ENCODE measurements around the gene RDH16. TPM values are rescaled to one million over a fixed set of nuclear protein-coding genes. Genes with fewer than 3 reads are reported as not detected.

RDH16 gene
- total and polyA plus RNA-seq, 7 donors = under 0.01 to 1.1 (median 0.27) TPM; not detected in 2

GRCh38 chr12:56930241-56930640 is 27.2 kb downstream of the RDH16 start:
- no peak for DNase-seq
- 73 to 86% methylated on average over 8 of the region's 8 CpGs for WGBS, 2 donors
- TF ChIP-seq EP300 (IDR thresholded peaks at IDR 0.05) (no peak), POLR2AphosphoS5 (IDR thresholded peaks at IDR 0.05) (no peak), POLR2A (IDR thresholded peaks at IDR 0.05) (no peak)
- TF ChIP-seq, protein P1, sequence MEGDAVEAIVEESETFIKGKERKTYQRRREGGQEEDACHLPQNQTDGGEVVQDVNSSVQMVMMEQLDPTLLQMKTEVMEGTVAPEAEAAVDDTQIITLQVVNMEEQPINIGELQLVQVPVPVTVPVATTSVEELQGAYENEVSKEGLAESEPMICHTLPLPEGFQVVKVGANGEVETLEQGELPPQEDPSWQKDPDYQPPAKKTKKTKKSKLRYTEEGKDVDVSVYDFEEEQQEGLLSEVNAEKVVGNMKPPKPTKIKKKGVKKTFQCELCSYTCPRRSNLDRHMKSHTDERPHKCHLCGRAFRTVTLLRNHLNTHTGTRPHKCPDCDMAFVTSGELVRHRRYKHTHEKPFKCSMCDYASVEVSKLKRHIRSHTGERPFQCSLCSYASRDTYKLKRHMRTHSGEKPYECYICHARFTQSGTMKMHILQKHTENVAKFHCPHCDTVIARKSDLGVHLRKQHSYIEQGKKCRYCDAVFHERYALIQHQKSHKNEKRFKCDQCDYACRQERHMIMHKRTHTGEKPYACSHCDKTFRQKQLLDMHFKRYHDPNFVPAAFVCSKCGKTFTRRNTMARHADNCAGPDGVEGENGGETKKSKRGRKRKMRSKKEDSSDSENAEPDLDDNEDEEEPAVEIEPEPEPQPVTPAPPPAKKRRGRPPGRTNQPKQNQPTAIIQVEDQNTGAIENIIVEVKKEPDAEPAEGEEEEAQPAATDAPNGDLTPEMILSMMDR (IDR thresholded peaks at IDR 0.05) = no peak
- no peak overlapping the region for H3K4me3 ChIP-seq
- no peaks in the 10 kb centered on the region for H3K27me3 ChIP-seq
- H3K4me1 ChIP-seq = peaks cover 0 to 4% (median 0%) of the 10 kb centered on the region in 4 donors
- intact Hi-C loops (cut with DNase I) = no loop called here
- H3K27ac ChIP-seq = no peak overlapping the region
- no peaks in the 10 kb centered on the region for H3K36me3 ChIP-seq
- H3K9me3 ChIP-seq = no peaks in the 10 kb centered on the region

- Histone ChIP-seq H3K27me3 (no peaks in the 10 kb centered on the region), H3K4me3 (no peak overlapping the region), H3K9me3 (no peaks in the 10 kb centered on the region), H3K27ac (no peak overlapping the region), H3K36me3 (no peaks in the 10 kb centered on the region), H3K4me1 (peaks cover 0 to 4% (median 0%) of the 10 kb centered on the region in 4 donors)
- DNase-seq = no peak
- TF ChIP-seq, protein P1 (IDR thresholded peaks at IDR 0.05) = no peak
- TF ChIP-seq EP300 (IDR thresholded peaks at IDR 0.05) (no peak), POLR2A (IDR thresholded peaks at IDR 0.05) (no peak), POLR2AphosphoS5 (IDR thresholded peaks at IDR 0.05) (no peak)
- intact Hi-C loops (cut with DNase I) = no loop called here
- 94 to 95% methylated on average over 4 of the region's 4 CpGs for WGBS, 2 donors
Observed at GRCh38 chr12:56929780-56930179, 27.6 kb downstream of the RDH16 start.

DNA sequence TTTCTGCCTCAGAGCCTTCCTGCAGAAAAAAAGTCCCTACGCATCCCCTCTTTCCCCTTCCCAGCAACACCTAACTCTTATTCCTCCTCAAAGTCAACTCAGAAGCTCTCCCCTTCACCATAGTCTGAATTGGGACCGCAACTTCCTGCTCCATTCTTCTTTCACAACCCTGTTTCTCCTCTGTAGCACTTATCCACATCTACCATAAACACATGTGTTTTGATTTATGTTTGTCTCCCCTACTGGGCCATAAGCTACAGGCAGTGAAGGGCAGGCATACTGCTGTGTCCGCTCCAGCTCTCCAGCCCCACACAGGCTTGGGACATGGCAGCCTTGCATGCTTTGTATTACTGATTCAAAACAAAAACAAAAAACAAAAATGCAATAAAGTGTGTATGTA is 29.1 kb downstream of the RDH16 start:
- Histone ChIP-seq H3K36me3 (no peaks in the 10 kb centered on the region), H3K27ac (no peak overlapping the region), H3K4me1 (peaks cover 0 to 4% (median 0%) of the 10 kb centered on the region in 4 donors), H3K9me3 (no peaks in the 10 kb centered on the region), H3K4me3 (no peak overlapping the region), H3K27me3 (no peaks in the 10 kb centered on the region)
- TF ChIP-seq EP300 (IDR thresholded peaks at IDR 0.05) = no peak
- TF ChIP-seq POLR2A (IDR thresholded peaks at IDR 0.05) = no peak
- TF ChIP-seq, protein P1 (IDR thresholded peaks at IDR 0.05) = no peak
- no peak for TF ChIP-seq POLR2AphosphoS5 (IDR thresholded peaks at IDR 0.05)
- intact Hi-C loops (cut with DNase I) = no loop called here
- WGBS, 2 donors = 66 to 84% methylated on average over 3 of the region's 3 CpGs
- no peak for DNase-seq

GRCh38 chr12:56927281-56927680 is 30.1 kb downstream of the RDH16 start:
- intact Hi-C loops (cut with DNase I) = no loop called here
- no peak overlapping the region for H3K27ac ChIP-seq
- no peak overlapping the region for H3K4me3 ChIP-seq
- 93 to 95% methylated on average over 4 of the region's 4 CpGs for whole genome bisulfite sequencing, 2 donors
- H3K27me3 ChIP-seq = no peaks in the 10 kb centered on the region
- peaks cover 0 to 4% (median 0%) of the 10 kb centered on the region in 4 donors for H3K4me1 ChIP-seq
- TF ChIP-seq POLR2AphosphoS5 (IDR thresholded peaks at IDR 0.05) (no peak), EP300 (IDR thresholded peaks at IDR 0.05) (no peak)
- H3K36me3 ChIP-seq = no peaks in the 10 kb centered on the region
- no peak for DNase-seq
- H3K9me3 ChIP-seq = no peaks in the 10 kb centered on the region

- WGBS, 2 donors = 69 to 76% methylated on average over 1 of the region's 1 CpG
- intact Hi-C loops (cut with DNase I) = no loop called here
- Histone ChIP-seq H3K36me3 (no peaks in the 10 kb centered on the region), H3K4me1 (no peaks in the 10 kb centered on the region), H3K27me3 (no peaks in the 10 kb centered on the region), H3K9me3 (no peaks in the 10 kb centered on the region), H3K4me3 (no peak overlapping the region), H3K27ac (no peak overlapping the region)
- TF ChIP-seq POLR2AphosphoS5 (IDR thresholded peaks at IDR 0.05) = no peak
- TF ChIP-seq, protein P1 (IDR thresholded peaks at IDR 0.05) = no peak
- no peak for TF ChIP-seq POLR2A (IDR thresholded peaks at IDR 0.05)
- no peak for TF ChIP-seq EP300 (IDR thresholded peaks at IDR 0.05)
- DNase-seq = no peak
Observed at GRCh38 chr12:56922031-56922430, 35.4 kb downstream of the RDH16 start.
